ENCODE results near the gene TRIM42. TPM values are rescaled to one million over a fixed set of nuclear protein-coding genes. Genes with fewer than 3 reads are reported as not detected.

Gene TRIM42
- polyA plus RNA-seq, 1 donor from 2014 or later: not detected

- Histone ChIP-seq H3K36me3 (ENCODE audit: insufficient read depth, low read length) (no peaks in the 10 kb centered on the region), H3K9me2 (ENCODE audit: insufficient read depth, low read length) (no peaks in the 10 kb centered on the region), H3F3A (ENCODE audit: insufficient read depth, low read length, poor library complexity, severe bottlenecking) (no peaks in the 10 kb centered on the region), H3K4me2 (ENCODE audit: low read length) (no peak overlapping the region), H3K27me3 (ENCODE audit: insufficient read depth, low read depth, low read length) (no peaks in the 10 kb centered on the region), H4K20me1 (ENCODE audit: insufficient read depth) (no peaks in the 10 kb centered on the region), H2AFZ (ENCODE audit: low read depth, low read length) (no peak overlapping the region), H3K9ac (ENCODE audit: low read length) (no peak overlapping the region), H3K9me3 (ENCODE audit: low read length) (no peaks in the 10 kb centered on the region), H3K79me2 (replicated peaks; ENCODE audit: insufficient read depth, low read length) (no peaks in the 10 kb centered on the region), H3K4me3 (ENCODE audit: low read length) (no peak overlapping the region), H3K27ac (ENCODE audit: low read length) (no peak overlapping the region)
- TF ChIP-seq MXI1 (conservative IDR thresholded peaks at IDR 0.05; ENCODE audit: poor library complexity, severe bottlenecking) (no peak), EP300 (conservative IDR thresholded peaks at IDR 0.05; ENCODE audit: poor library complexity, severe bottlenecking) (no peak), RAD21 (conservative IDR thresholded peaks at IDR 0.05) (no peak), SMC3 (conservative IDR thresholded peaks at IDR 0.05; ENCODE audit: poor library complexity) (no peak), POLR2AphosphoS5 (IDR thresholded peaks at IDR 0.05) (no peak), EZH2 (IDR thresholded peaks at IDR 0.05; ENCODE audit: borderline replicate concordance, insufficient read depth, low read length, poor library complexity, severe bottlenecking) (no peak), TAF1 (IDR thresholded peaks at IDR 0.05; ENCODE audit: low read depth) (no peak), REST (IDR thresholded peaks at IDR 0.05; ENCODE audit: borderline replicate concordance) (no peak), CTCF (IDR thresholded peaks at IDR 0.05; ENCODE audit: poor library complexity, severe bottlenecking) (no peak)
Observed at GRCh38 chr3:140748171-140748570, 70.3 kb downstream of the TRIM42 start.

- Histone ChIP-seq H3K36me3 (ENCODE audit: insufficient read depth, low read length) (no peaks in the 10 kb centered on the region), H3K9me3 (ENCODE audit: low read length) (no peaks in the 10 kb centered on the region), H3K4me3 (ENCODE audit: low read length) (no peak overlapping the region), H3K4me2 (ENCODE audit: low read length) (no peak overlapping the region), H2AFZ (ENCODE audit: low read depth, low read length) (no peak overlapping the region), H4K20me1 (ENCODE audit: insufficient read depth) (no peaks in the 10 kb centered on the region), H3K27me3 (ENCODE audit: insufficient read depth, low read depth, low read length) (no peaks in the 10 kb centered on the region), H3F3A (ENCODE audit: insufficient read depth, low read length, poor library complexity, severe bottlenecking) (no peaks in the 10 kb centered on the region), H3K79me2 (replicated peaks; ENCODE audit: insufficient read depth, low read length) (no peaks in the 10 kb centered on the region), H3K9me2 (ENCODE audit: insufficient read depth, low read length) (no peaks in the 10 kb centered on the region), H3K27ac (ENCODE audit: low read length) (no peak overlapping the region), H3K9ac (ENCODE audit: low read length) (no peak overlapping the region)
- TF ChIP-seq EP300 (conservative IDR thresholded peaks at IDR 0.05; ENCODE audit: poor library complexity, severe bottlenecking): no peak
- no peak for TF ChIP-seq MXI1 (conservative IDR thresholded peaks at IDR 0.05; ENCODE audit: poor library complexity, severe bottlenecking)
- no peak for TF ChIP-seq TAF1 (IDR thresholded peaks at IDR 0.05; ENCODE audit: low read depth)
- TF ChIP-seq CTCF (IDR thresholded peaks at IDR 0.05; ENCODE audit: poor library complexity, severe bottlenecking): no peak
- TF ChIP-seq RAD21 (conservative IDR thresholded peaks at IDR 0.05): no peak
- TF ChIP-seq SMC3 (conservative IDR thresholded peaks at IDR 0.05; ENCODE audit: poor library complexity): no peak
- no peak for TF ChIP-seq EZH2 (IDR thresholded peaks at IDR 0.05; ENCODE audit: borderline replicate concordance, insufficient read depth, low read length, poor library complexity, severe bottlenecking)
- TF ChIP-seq POLR2AphosphoS5 (IDR thresholded peaks at IDR 0.05): no peak
- TF ChIP-seq REST (IDR thresholded peaks at IDR 0.05; ENCODE audit: borderline replicate concordance): no peak
Observed at GRCh38 chr3:140748903-140749302, 71.0 kb downstream of the TRIM42 start.

All from neural cell (in vitro differentiated cells).